Liver (tissue), 3 donors: ENCODE data around the gene WRNIP1.

Source experiments
- ATF3 ChIP-seq: IDR thresholded peaks from 2 replicates; pipeline ENCODE4 v1.6.1; 2016; ENCODE audit warnings: antibody characterized with exemption
- CTCF ChIP-seq: fragments of 150-350 bp; IDR thresholded peaks from 2 replicates; pipeline ENCODE4 v1.5.1; 2017; ENCODE audit warnings: improper control_type of control experiment, low read depth, low read length; ENCODE audit not compliant: missing input control
- EGR1 ChIP-seq, 2 donors: IDR thresholded peaks; 2 replicates each; pipeline ENCODE4 v1.6.1; 2016 to 2018; ENCODE audit warnings: antibody characterized with exemption in 2 of 2, low read depth in 2 of 2
- FOXA2 ChIP-seq: IDR thresholded peaks from 2 replicates; pipeline ENCODE4 v1.6.1; 2016; ENCODE audit warnings: antibody characterized with exemption
- GABPA ChIP-seq, 2 donors: IDR thresholded peaks in 1 of 2; conservative IDR thresholded peaks in 1 of 2; 2 replicates each; pipeline ENCODE4 v1.6.1; 2016; ENCODE audit warnings: antibody characterized with exemption in 2 of 2, mild to moderate bottlenecking in 1 of 2, moderate library complexity in 1 of 2
- JUND ChIP-seq, 2 donors: IDR thresholded peaks; 2 replicates each; pipeline ENCODE4 v1.6.1; 2016; ENCODE audit warnings: antibody characterized with exemption in 2 of 2
- MAX ChIP-seq: IDR thresholded peaks from 2 replicates; pipeline ENCODE4 v1.6.1; 2016; ENCODE audit warnings: antibody characterized with exemption
- NR2F2 ChIP-seq: IDR thresholded peaks from 2 replicates; pipeline ENCODE4 v1.6.1; 2016; ENCODE audit warnings: antibody characterized with exemption
- RAD21 ChIP-seq, 2 donors: IDR thresholded peaks; 2 replicates each; pipeline ENCODE4 v1.6.1; 2016; ENCODE audit warnings: antibody characterized with exemption in 2 of 2, mild to moderate bottlenecking in 2 of 2
- REST ChIP-seq: IDR thresholded peaks from 2 replicates; pipeline ENCODE4 v1.6.1; 2016; ENCODE audit warnings: antibody characterized with exemption, mild to moderate bottlenecking
- SP1 ChIP-seq: IDR thresholded peaks from 2 replicates; pipeline ENCODE4 v1.6.1; 2018; ENCODE audit warnings: antibody characterized with exemption, mild to moderate bottlenecking
- TAF1 ChIP-seq: conservative IDR thresholded peaks from 2 replicates; pipeline ENCODE4 v1.6.1; 2016; ENCODE audit warnings: antibody characterized with exemption, mild to moderate bottlenecking
- YY1 ChIP-seq: IDR thresholded peaks from 2 replicates; pipeline ENCODE4 v1.6.1; 2016; ENCODE audit warnings: antibody characterized with exemption, mild to moderate bottlenecking
- ZBTB33 ChIP-seq: IDR thresholded peaks from 2 replicates; pipeline ENCODE4 v1.6.1; 2016; ENCODE audit warnings: antibody characterized with exemption
- donor health status: healthy.
- donor health status: healthy.

GRCh38 chr6:2830183-2830582 lies 65.0 kb downstream of the WRNIP1 start:
- TF ChIP-seq CTCF (no peak), RAD21 (IDR thresholded peaks at IDR 0.05) (no peak), ZBTB33 (no peak), MAX (no peak), SP1 (no peak), NR2F2 (no peak), EGR1 (IDR thresholded peaks at IDR 0.05; ENCODE audit: low read depth in 2 of 2) (no peak), FOXA2 (no peak), JUND (IDR thresholded peaks at IDR 0.05) (no peak), GABPA (IDR thresholded peaks at IDR 0.05 in 1 of 2, conservative IDR thresholded peaks at IDR 0.05 in 1 of 2) (no peak), TAF1 (no peak), REST (no peak), YY1 (no peak), ATF3 (no peak)
